SK-N-MC (cell line): ENCODE results near the gene RAB18.

ENCODE experiments used
- EZH2 ChIP-seq: fragments of 200-600 bp; sonication (generic); IDR thresholded peaks from one replicate; pipeline ENCODE4 v1.6.1; 2017; ENCODE audit warnings: antibody characterized with exemption
- POLR2AphosphoS5 ChIP-seq: IDR thresholded peaks from 2 replicates; pipeline ENCODE4 v1.6.1; 2012; ENCODE audit warnings: mild to moderate bottlenecking, low read depth, low read length, borderline replicate concordance

DNA sequence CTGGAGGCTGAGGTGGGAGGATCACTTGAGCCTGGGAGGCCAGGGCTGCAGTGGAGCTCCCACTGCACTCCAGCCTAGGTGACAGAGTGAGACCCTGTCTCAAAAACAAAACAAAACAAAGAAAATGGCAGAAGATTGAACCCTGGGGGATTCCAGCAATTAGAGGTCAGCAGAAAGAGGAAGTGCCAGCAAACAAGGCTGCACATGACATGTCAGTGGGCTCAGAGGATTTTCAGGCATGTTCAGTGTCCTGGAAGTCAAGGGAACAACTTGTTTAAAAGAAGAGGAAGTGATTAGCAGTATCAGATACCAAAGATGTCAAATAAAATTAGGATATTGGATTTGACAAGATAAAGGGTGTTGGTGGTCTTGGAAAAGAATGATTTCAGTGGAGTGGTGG, 32.3 kb downstream of the RAB18 start:
- TF ChIP-seq POLR2AphosphoS5: no peak
- no peak for TF ChIP-seq EZH2
